HepG2 (cell line): Measurements from ENCODE around the gene SPTB. TPM values are rescaled to one million over a fixed set of nuclear protein-coding genes. Genes with fewer than 3 reads are reported as not detected.

Experiments
- ATAC-seq: fragments of 200-7000 bp; cut with Tn5 transposase; 3 replicates; pipeline ENCODE4 v1.9.1; 2020; ENCODE audit warnings: mild to moderate bottlenecking, moderate library complexity
- BruUV-seq: library from RNA; stranded (reverse); fragments of 400-500 nt; replicated peaks from 2 replicates; lab custom pipeline; 2021; lab: Mats Ljungman, UMichigan
- CTCF ChIA-PET: fragments of 300-600 bp; formaldehyde crosslinking; extraction: SDS; loops from one replicate; lab custom pipeline; 2021; ENCODE audit warnings: low total read pairs, inconsistent platforms, low intra/inter-chr PET ratio; lab: Yijun Ruan, JAX
- POLR2A ChIA-PET: fragments of 350-600 bp; sonication (Branson Sonifier 250); formaldehyde crosslinking; loops from one replicate; lab custom pipeline; 2020; ENCODE audit warnings: antibody characterized with exemption, inconsistent platforms; lab: Yijun Ruan, JAX
- DNase-seq: peaks from one replicate; pipeline ENCODE4 v3.0.0-alpha.2; 2015; ENCODE audit warnings: low spot score
- FAIRE-seq: peaks from 3 replicates; lab custom pipeline; 2011; peaks lifted over from hg19 to GRCh38; lab: Jason Lieb, UNC
- H2AFZ ChIP-seq: one replicate; pipeline ENCODE4 v1.6.1; 2011; ENCODE audit warnings: low read length, inconsistent platforms
- H3K27ac ChIP-seq: fragments of 300-600 bp; 3 replicates; pipeline ENCODE4 v1.8.0; 2011; ENCODE audit warnings: mixed run types, mild to moderate bottlenecking, mixed read lengths, low read length, inconsistent platforms; ENCODE audit not compliant: insufficient read depth; ENCODE audit errors: extremely low read length
- H3K27me3 ChIP-seq, 2 experiments: fragments of 200-600 bp in 1 of 2; 2 replicates in 1 of 2; 3 replicates in 1 of 2; pipeline versions ENCODE4 v1.6.0 to v1.8.0; 2011; ENCODE audit warnings: low read length in 2 of 2, mild to moderate bottlenecking in 2 of 2, moderate library complexity in 2 of 2, inconsistent platforms in 1 of 2; ENCODE audit not compliant: insufficient read depth in 2 of 2, control insufficient read depth in 1 of 2
- H3K36me3 ChIP-seq, 2 experiments: fragments of 200-600 bp in 1 of 2; replicated peaks in 1 of 2; 2 replicates in 1 of 2; 3 replicates in 1 of 2; pipeline versions ENCODE4 v1.5.1 to v1.8.0; 2011; ENCODE audit warnings: low read length in 2 of 2, inconsistent platforms in 1 of 2; ENCODE audit not compliant: insufficient read depth in 2 of 2, control insufficient read depth in 1 of 2
- H3K4me1 ChIP-seq: 2 replicates; pipeline ENCODE4 v1.5.1; 2012; ENCODE audit warnings: low read length, inconsistent platforms; ENCODE audit not compliant: insufficient read depth
- H3K4me2 ChIP-seq: 2 replicates; pipeline ENCODE4 v1.6.0; 2011; ENCODE audit warnings: low read depth, low read length, inconsistent platforms
- H3K4me3 ChIP-seq, 3 experiments: fragments of 200-600 bp in 1 of 3; sonication (generic), shearing (Covaris generic) in 1 of 3; replicated peaks in 1 of 3; 2 replicates each; pipeline ENCODE4 v1.5.1; 2011 to 2016; ENCODE audit warnings: low read length in 3 of 3, inconsistent platforms in 2 of 3, low read depth in 2 of 3, mild to moderate bottlenecking in 2 of 3, control low read depth in 1 of 3, mixed read lengths in 1 of 3; ENCODE audit not compliant: insufficient read depth in 1 of 3
- H3K79me2 ChIP-seq: one replicate; pipeline ENCODE4 v1.6.1; 2011; ENCODE audit warnings: low read length, inconsistent platforms; ENCODE audit not compliant: insufficient read depth
- H3K9ac ChIP-seq: 2 replicates; pipeline ENCODE4 v1.6.0; 2011; ENCODE audit warnings: mild to moderate bottlenecking, low read depth, low read length, inconsistent platforms; ENCODE audit not compliant: insufficient read depth
- H3K9me3 ChIP-seq: 2 replicates; pipeline ENCODE4 v1.5.1; 2012; ENCODE audit warnings: mild to moderate bottlenecking, low read length
- H4K20me1 ChIP-seq: 2 replicates; pipeline ENCODE4 v1.6.0; 2011; ENCODE audit warnings: inconsistent platforms, mild to moderate bottlenecking, low read length, moderate library complexity; ENCODE audit not compliant: insufficient read depth
- ARNTL ChIP-seq: sonication (generic); formaldehyde crosslinking; IDR thresholded peaks from 2 replicates; pipeline ENCODE4 v1.4.0; 2020; ENCODE audit warnings: mild to moderate bottlenecking, missing genetic modification reagents
- CTCF ChIP-seq: sonication (generic); formaldehyde crosslinking; IDR thresholded peaks from 2 replicates; pipeline ENCODE4 v1.5.0; 2020; ENCODE audit warnings: mild to moderate bottlenecking, missing genetic modification reagents, moderate library complexity
- GLMP ChIP-seq: sonication (generic); formaldehyde crosslinking; IDR thresholded peaks from 2 replicates; pipeline ENCODE4 v1.9.0; 2021; ENCODE audit warnings: missing genetic modification reagents, mild to moderate bottlenecking, borderline replicate concordance
- HNRNPK ChIP-seq: fragments of 200-400 bp; formaldehyde crosslinking; IDR thresholded peaks from 2 replicates; pipeline ENCODE4 v1.6.1; 2018; ENCODE audit warnings: low read length, low read depth, moderate library complexity, mild to moderate bottlenecking; ENCODE audit not compliant: poor library complexity, severe bottlenecking
- MAFF ChIP-seq: IDR thresholded peaks from 2 replicates; pipeline ENCODE4 v1.6.1; 2011; ENCODE audit warnings: low read depth, low read length, improper control_type of control experiment
- MAFK ChIP-seq, 2 experiments: IDR thresholded peaks in 1 of 2; conservative IDR thresholded peaks in 1 of 2; 2 replicates each; pipeline ENCODE4 v1.6.1; 2011; ENCODE audit warnings: improper control_type of control experiment in 2 of 2, low read length in 2 of 2
- MBNL3 ChIP-seq: fragments of 250-450 bp; sonication (Bioruptor Pico); conservative IDR thresholded peaks from 2 replicates; pipeline ENCODE4 v1.8.0; 2022; ENCODE audit warnings: mild to moderate bottlenecking, inconsistent platforms
- MYC ChIP-seq: sonication (generic); formaldehyde crosslinking; IDR thresholded peaks from 2 replicates; pipeline ENCODE4 v1.9.0; 2021; ENCODE audit warnings: missing genetic modification reagents, borderline replicate concordance
- ZBTB42 ChIP-seq: sonication (generic); formaldehyde crosslinking; IDR thresholded peaks from 2 replicates; pipeline ENCODE4 v1.5.0; 2020; ENCODE audit warnings: mild to moderate bottlenecking, missing genetic modification reagents
- ZNF142 ChIP-seq: sonication (generic); formaldehyde crosslinking; IDR thresholded peaks from 2 replicates; pipeline ENCODE4 v1.4.0; 2020; ENCODE audit warnings: missing genetic modification reagents
- WGBS: methylation state at CpG from one replicate; pipeline ENCODE4 v1.1.6; 2017; ENCODE audit warnings: low lambda C conversion rate; 5-methylcytosine and 5-hydroxymethylcytosine counted together
- in situ Hi-C: cut with HindIII; loops from 2 replicates; pipeline ENCODE4 v1.10.0; 2017; ENCODE audit warnings: low pct_unique_long_range_greater_than_20kb; ENCODE audit not compliant: extremely low pct_ligation_motif_present
- intact Hi-C: fragments of 100-400 bp; cut with micrococcal nuclease; formaldehyde crosslinking; loops from one replicate; pipeline ENCODE4 v1.10.0; 2022; ENCODE audit not compliant: unreplicated experiment
- polyA plus RNA-seq, 8 experiments: library from polyadenylated mRNA; depleted of rRNA in 3 of 8; stranded (reverse) in 7 of 8; unstranded in 1 of 8; fragments of >200 nt; fragmentation: Illumina TruSeq in 4 of 8; extraction: Trizol in 4 of 8; gene quantifications; 2 replicates each; pipeline versions ENCODE4 v1.2.1 to v1.2.3, GENCODE V29; 2011 to 2016; ENCODE audit warnings: low read depth in 4 of 8, missing spikeins in 1 of 8, mixed read lengths in 1 of 8; ENCODE audit not compliant: insufficient read depth in 1 of 8
- total RNA-seq, 5 experiments: library from RNA; depleted of rRNA; stranded (reverse); fragments of >200 nt; fragmentation: Illumina TruSeq; extraction: Trizol; gene quantifications; 2 replicates each; pipeline ENCODE4 v1.2.3, GENCODE V29; 2016; ENCODE audit warnings: low read depth in 1 of 5

The SPTB gene
- total and polyA plus RNA-seq, 2 of the 13 experiments (the other 11 are each of a cell fraction or from before 2014, with no cell fraction given), result 0.01 to 0.02 TPM

DNA sequence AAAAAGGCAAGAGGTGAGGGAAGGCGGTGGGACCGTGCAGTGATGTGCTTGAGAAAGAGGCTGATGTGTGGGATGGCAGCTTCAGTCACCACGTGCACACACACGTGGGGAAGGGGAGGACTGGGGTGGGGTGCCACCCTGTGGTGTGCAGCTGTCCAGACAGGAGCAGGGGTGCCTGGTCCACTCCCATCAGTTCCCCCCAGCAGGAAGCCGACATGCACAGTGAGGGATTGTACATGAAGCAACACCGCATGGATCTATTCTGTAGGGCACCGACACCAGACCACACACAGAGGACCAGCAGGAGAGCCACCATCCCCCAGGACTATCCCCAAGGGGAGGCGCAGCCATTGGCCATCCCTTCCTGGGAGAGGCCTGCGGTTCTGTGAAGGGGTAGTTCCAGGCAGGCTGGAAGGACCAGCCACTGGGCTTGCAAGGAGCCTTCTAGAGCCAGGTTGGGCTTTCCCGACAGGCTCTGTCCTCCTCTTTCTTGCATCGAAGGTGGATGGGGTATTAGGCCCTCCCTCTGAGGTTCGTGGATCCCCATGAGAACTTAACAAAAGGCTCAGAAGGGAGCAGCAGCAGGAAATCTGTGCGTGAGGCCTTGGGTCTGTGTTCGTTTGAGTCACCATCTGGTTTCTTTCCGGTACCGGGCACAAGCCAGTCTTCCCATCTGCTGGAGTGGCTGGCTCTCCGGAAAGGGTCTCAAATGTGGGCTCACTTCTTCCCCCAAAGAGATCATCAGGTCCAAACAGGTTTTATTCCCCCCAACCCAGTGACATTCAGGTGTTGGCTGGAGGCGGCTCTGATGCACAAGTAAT, 115.7 kb downstream of the SPTB start (continued):
- TF ChIP-seq CTCF (CRISPR knock-in tag) (peak; percentile 59), MBNL3 (CRISPR knock-in tag) (no peak), ARNTL (CRISPR knock-in tag) (peak; percentile 96), MYC (CRISPR knock-in tag) (peak; percentile 59; the same call in 1 of the 2 replicates)

DNA sequence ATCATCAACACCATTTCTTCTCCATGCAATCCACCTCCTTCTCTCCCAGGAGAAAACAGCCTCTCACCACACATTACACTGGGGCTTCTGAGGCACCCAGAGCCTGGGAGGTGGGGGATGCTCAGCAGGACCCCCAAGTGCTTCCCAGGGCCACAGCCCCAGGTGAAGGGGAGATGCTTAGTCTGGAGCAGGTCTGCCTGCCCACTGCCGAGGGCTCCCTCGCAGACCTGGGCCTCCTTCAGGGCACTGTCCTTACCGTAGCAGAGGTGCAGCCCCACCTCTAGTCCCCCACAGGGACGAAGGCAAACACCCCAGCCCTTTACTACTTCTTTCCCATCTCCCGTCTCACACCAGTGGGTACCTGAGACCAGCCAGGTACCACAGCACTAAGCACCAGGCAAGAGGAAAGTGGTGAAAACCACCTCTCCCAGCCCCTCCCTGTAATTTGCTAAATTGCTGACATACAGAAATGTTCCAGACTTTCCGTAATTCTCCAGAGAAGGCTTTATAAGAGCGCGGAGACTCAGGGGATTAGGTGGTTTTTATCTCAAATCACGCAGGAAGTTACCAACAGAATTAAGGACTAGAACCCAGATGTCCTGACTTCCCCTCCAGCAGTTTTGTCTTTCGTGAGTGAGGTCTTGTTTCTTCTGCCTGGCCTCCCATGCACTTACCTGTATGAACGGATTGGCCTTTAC, 116.5 kb downstream of the SPTB start:
- intact Hi-C loops, result no loop called here
- Histone ChIP-seq H3K4me2 (no peak overlapping the region), H3K4me1 (peaks cover 30% of the 10 kb centered on the region), H3K9ac (no peak overlapping the region), H3K9me3 (no peaks in the 10 kb centered on the region), H3K36me3 (no peaks in the 10 kb centered on the region), H3K79me2 (no peaks in the 10 kb centered on the region), H3K27me3 (peaks cover 4 to 42% of the 10 kb centered on the region in 2 experiments; a peak in 4 of 5 replicates), H3K27ac (no peak overlapping the region), H3K4me3 (no peak overlapping the region), H2AFZ (no peak overlapping the region), H4K20me1 (no peaks in the 10 kb centered on the region)
- ATAC-seq (no peak), FAIRE-seq (no peak), DNase-seq (no peak)
- ChIA-PET CTCF (interaction anchor here (5.1 kb wide), 1 partner anchor 92 kb away, joined by 51 read pairs; no protein-coding TSS in a partner anchor), POLR2A (no interaction called here)
- TF ChIP-seq ZBTB42 (CRISPR knock-in tag), result no peak
- no peak for TF ChIP-seq HNRNPK
- TF ChIP-seq GLMP (CRISPR knock-in tag), result no peak
- TF ChIP-seq ZNF142, result no peak
- peak; percentile 59 to 69 for TF ChIP-seq MAFK (conservative IDR thresholded peaks at IDR 0.05 in 1 of 2, IDR thresholded peaks at IDR 0.05 in 1 of 2; ENCODE audit: low read length in 2 of 2)
- peak; percentile 55 for TF ChIP-seq MAFF
- 62% methylated on average over 7 of the region's 11 CpGs for WGBS
- in situ Hi-C loops, result no loop called here
- no TSS peak for BruUV-seq
